Left hindlimb (tissue), 1 donor: ENCODE results near the gene C22orf42.
"Not testable (repeated sequence)": the region's sequence is repeated elsewhere in the genome, so short reads cannot be mapped to it uniquely, and the experiment has no call there.

Experiments used
- DNase-seq: peaks from one replicate; pipeline ENCODE4 v3.0.0-alpha.2; 2018

C22orf42 gene

DNA sequence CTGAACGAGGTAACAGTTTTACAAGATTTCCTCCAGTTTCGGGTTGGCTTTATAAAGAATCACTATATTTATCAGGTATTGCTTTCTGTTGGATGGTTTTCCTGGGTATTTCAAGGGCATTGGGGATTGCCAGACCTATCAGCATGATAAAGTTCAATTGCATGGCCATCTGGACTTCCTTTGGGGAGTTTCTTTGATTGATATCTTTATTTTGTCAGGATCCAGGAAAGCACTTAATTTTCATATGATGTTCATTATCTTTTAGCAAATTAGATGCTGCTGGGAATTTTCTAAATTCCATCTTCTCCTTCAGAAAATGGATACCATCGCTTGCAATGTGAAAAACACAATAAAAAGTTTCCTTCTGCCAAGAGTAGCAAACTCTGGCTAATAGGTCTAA, 24.5 kb upstream of the C22orf42 start:
- DNase-seq, result no peak

DNA sequence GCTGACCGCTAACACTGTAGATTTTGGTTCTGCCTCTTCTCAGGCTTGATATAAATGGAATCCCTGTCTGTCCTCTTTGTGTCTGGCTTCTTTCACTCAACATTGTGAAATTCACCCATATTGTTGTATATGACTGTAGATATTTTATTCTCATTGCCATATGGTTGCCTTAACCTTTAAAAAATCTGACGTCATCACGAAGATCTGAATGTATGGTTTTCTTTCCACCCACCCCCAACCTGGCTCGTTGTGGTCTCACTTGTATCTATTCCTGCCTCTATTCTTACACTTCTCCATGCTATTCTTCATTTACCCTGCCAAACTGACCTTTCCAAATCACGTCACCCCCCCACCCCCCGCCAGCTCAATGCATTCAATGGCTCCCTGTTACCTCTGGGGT, 21.9 kb upstream of the C22orf42 start:
- DNase-seq, result no peak

- DNase-seq, result no peak
Measured at GRCh38 chr22:32177221-32177765, 18.2 kb upstream of the C22orf42 start.

- no peak for DNase-seq
Measured at GRCh38 chr22:32175683-32176644, 16.9 kb upstream of the C22orf42 start.

DNA sequence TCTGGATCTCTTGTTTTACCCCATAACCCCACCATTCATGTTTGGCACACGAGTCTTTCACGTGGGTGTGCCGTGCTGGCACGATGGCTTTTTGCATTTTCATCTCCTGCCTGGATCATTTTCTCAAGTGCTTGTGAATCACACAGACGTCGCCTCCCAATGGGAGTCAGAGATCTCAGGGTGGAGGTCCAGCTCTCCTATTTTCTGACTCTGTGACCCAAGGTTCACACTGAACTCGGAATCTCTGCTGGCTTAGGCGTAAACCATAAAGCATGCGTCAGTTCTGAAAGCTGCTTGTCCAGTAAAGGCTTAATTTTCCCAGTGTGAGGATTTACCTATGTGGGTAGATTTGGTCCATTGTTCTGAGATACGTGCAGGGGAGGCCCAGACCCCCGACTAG, 16.0 kb upstream of the C22orf42 start:
- no peak for DNase-seq

DNA sequence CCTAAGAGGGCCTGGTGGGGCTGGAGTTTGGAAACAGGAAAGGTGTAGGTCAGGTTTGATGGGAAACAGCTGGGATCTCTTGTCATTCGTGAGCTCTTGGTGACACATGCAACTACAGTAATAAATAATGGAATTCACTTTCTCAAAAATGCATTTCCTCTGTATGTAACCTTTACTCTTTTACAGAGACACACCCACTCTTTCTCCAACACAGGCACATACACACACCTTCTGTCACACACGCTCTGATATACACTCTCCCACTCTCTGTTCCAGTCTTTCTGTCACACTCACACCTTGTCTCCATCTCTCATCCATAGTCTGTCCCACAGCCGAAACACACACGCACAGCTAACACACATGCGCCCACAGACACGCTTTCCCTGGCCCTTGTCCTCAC, 6.6 kb upstream of the C22orf42 start:
- no peak for DNase-seq

GRCh38 chr22:32164075-32164860, 5.2 kb upstream of the C22orf42 start:
- DNase-seq, result no peak

GRCh38 chr22:32160411-32160810, 1.3 kb upstream of the C22orf42 start:
- DNase-seq, result not testable (repeated sequence)

DNA sequence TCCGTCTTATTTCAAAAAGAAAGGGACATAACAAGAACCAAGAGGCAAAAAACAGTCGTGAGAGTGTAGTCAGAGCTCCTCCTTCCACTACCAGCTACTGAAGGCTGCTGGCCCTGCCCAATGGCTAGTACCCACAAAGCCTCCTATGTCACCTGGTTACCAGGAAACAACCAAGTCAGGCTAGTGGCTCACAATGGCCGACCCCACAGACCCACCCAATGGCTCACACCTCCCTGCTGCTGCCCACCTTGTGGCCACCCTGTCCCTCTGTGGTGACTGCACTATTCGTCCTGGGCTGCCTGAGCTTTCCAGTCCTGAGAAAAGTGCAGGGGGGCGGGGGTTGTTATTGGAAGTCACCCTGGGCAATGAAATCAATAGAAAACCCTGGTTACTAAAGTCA, 1.5 kb downstream of the C22orf42 start:
- DNase-seq, result not testable (repeated sequence)

GRCh38 chr22:32154727-32155126, 4.4 kb downstream of the C22orf42 start:
- not testable (repeated sequence) for DNase-seq

DNA sequence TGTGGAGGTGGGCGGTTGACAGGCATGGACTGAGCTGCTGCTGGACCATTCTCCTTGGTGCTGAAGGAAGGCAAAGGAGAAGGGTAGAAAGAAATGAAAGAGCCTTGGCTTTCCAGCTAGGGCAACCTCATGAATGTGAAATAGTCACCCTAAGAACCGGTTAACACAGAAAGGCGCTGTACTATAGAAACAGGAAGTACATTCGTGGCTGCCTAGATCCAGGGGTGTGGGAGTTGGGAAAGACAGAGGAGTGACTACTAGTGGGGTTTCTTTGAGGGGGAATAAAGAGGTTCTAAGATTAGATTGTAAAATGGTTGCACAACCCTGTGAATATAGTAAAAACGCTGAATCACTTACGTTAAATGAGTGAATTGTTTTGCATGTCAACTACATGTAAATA, 7.5 kb downstream of the C22orf42 start:
- not testable (repeated sequence) for DNase-seq

DNA sequence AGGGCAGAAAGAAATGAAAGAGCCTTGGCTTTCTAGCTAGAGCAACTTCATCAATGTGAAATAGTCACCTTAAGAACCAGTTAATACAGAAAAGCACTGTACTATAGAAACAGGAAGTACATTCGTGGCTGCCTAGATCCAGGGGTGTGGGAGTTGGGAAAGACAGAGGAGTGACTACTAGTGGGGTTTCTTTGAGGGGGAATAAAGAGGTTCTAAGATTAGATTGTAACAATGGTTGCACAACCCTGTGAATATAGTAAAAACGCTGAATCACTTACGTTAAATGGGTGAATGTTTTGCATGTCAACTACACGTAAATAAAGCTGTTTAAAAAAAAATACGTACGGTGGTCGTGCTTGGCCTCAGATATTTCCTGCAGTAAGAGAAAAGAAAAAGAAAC, 8.5 kb downstream of the C22orf42 start:
- not testable (repeated sequence) for DNase-seq

- DNase-seq, result not testable (repeated sequence)
Measured at GRCh38 chr22:32148372-32148771, 10.7 kb downstream of the C22orf42 start.

GRCh38 chr22:32147128-32147527, 12.0 kb downstream of the C22orf42 start:
- DNase-seq, result not testable (repeated sequence)

DNA sequence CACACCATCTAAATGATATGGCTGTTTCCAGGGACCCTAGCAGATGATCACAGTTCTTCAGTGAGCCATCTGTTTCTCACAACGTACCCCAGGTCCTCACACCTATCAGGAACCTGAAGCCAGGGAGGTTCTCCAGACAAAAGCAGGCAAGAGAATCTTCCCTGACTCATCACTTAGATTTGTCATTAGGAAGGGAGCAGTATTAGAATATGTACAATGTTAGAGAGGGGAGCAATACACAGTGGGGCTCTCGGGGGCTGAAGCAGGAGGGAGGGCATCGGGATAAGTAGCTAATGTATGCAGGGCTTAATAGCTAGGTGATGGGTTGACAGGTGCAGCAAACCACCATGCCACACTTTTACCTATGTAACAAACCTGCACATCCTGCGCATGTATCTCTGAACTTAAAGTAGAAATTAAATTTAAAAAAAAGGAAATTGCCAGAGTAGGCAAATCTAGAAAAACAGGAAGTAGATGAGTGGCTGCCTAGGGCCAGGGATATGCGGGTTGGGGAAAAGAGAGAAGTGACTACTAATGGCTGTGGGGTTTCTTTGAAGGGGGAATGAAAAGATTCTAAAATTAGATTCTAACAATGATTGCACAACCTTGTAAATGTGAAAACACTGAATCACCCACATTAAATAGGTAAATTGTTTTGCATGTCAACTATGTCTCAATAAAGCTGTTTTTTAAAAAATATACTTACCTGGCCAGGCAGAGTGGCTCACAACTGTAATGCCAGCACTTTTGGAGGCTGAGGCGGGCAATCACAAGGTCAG, 14.4 kb downstream of the C22orf42 start:
- no peak for DNase-seq

- no peak for DNase-seq
Measured at GRCh38 chr22:32142600-32142999, 16.5 kb downstream of the C22orf42 start.

DNA sequence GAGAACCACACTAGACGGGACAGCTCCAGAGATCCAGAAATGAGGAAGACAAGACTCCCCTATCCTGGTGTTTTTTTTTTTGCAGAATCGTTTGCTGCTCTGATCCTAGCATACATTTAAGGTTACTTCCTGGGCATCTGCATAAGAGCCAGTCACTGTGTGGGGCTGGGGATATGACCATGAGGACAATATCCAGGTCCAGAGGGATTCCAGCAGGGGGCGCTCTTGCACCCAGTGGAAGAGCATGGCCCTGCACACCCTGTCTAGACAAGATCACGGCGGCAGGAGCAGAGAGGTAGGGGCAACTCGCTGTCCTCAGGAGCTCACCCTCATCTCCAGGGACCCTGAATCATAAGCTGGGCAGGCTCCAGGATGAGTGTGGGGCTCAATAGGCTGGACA, 18.4 kb downstream of the C22orf42 start:
- not testable (repeated sequence) for DNase-seq

- not testable (repeated sequence) for DNase-seq
Measured at GRCh38 chr22:32138576-32138975, 20.5 kb downstream of the C22orf42 start.

GRCh38 chr22:32137731-32138324, 21.3 kb downstream of the C22orf42 start:
- DNase-seq, result not testable (repeated sequence)

- DNase-seq, result not testable (repeated sequence)
Measured at GRCh38 chr22:32136881-32137280, 22.2 kb downstream of the C22orf42 start.

GRCh38 chr22:32135958-32136357, 23.1 kb downstream of the C22orf42 start:
- not testable (repeated sequence) for DNase-seq

- DNase-seq, result not testable (repeated sequence)
Measured at GRCh38 chr22:32134796-32135195, 24.3 kb downstream of the C22orf42 start.
